CD4-positive, alpha-beta T cell treated with Interleukin-4 for 4 hours (primary cell): ENCODE data around the gene PEPD.

ENCODE experiments used
- DNase-seq: peaks from one replicate; pipeline ENCODE4 v3.0.0-alpha.2; 2020

Gene PEPD

DNA sequence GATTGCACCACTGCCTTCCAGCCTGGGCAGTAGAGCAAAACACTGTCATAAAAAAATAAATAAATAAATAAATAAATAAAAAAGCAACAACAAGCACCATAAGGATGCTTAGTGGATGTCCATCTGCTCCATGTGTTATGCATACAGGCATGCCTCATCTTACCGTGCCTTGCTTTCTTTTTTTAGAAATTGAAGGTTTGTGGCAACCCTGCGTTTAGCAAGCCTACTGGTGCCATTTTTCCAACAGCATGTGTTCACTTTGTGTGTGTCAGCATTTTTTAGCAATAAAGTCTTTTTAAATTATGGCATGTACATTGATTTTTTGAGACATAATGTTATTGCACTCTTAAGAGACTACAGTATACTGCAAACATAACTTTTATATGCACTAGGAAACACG, 68.3 kb downstream of the PEPD start:
- no peak for DNase-seq

- no peak for DNase-seq
These were observed 70.9 kb downstream of the PEPD start for GRCh38 chr19:33450689-33451088.

DNA sequence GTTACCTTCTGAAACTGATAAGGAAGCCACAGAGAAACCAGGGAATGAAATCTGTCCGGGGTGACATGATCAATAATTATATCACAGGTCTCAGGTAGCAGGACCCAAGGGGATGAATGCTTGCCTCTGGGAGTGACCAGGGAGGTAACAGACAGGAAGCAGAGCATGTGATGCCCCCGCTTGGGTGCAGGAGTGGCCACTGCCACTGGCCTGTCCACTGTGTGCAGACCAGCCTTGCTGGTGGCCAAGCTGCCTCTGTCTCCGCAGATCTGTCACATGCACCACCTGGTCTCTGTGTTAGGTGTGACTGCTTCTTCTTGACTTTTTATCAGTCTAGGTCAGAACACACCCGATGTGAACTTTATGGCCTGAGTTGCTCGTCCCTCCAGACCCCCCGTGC, 71.8 kb downstream of the PEPD start:
- no peak for DNase-seq

GRCh38 chr19:33448159-33448516, 73.5 kb downstream of the PEPD start:
- DNase-seq = no peak

DNA sequence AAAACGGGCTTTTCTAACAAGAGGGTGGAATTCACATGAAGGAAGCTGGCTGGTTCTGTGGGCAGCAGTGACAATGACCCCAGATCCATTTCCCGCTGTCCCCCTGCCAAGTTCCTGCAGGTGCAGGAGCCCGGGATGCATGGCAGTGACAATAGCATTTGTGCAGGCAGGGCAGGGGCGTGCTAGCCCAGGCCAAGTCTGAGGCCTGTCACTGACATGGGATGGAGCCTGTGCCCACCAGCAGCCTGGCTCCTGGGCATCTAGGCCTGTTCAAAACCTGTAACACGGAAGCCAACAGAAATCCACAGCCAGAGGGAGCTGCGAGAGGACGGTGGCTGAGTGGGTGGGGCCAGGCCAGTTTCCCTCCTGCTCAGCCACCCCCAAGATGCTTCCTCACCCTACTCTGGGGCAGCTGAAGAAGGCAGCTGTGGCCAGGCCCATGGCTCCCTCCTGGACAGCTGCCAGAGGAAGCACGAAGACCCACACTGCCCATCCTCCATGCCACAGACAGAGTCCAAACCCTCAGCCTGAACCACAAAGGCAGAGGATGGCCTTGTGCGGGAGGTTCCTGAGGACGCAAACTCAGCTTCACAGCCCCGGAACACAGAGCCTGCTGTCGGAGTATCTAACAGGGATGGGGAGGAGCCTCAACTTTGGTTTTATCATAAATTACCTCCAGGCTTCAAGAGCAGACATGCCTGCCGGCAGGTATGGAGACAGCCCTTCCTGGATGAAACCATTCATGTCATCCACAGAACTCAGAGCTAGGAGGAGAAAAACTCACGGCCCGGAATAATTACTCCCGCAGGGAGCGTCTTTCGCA, 74.0 kb downstream of the PEPD start:
- DNase-seq = no peak

DNA sequence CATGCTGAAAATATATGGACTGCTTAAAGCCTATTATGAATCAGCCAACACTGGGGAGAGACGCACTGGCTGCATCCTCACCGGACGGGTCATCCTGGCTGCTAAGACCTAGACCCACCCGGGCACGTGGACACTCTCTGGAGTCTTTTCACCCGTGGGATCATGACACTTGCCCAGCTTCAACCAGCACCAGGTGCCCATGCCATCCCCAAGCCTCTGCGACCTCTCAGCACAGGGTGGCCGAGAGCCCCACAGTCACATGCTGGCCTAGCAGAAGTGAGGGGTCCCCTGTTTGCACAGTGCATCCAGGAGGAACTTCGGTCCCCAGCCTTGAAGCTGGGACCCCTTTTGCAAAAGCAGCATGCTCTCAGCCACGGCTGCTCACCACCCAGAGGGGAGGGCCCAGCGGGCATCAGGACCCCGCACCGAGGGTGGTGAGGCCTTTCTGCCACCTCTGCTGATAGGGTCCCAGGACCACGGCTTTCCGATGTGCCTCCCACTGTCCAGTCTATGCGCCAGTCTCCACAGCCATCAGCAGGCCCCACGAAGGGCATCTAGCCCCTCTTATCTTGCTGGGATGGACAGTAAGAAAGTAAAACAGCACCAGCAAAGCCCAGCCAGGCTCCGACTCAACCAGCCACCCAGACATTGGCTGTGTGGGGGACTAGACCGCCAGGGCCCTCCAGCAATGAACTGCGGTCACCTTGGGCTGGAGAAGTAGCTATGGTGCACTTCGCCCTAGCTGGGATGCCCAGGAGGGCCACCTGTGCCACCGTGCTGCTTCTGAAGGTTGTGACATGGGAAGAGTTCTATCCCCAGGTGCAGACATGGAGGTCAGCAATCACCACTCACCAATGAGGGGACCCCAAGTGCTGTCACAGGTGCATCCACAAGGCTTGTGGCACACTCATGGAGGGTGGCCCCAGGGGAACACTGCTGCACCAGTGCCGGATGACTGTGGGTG, 75.0 kb downstream of the PEPD start:
- DNase-seq = no peak

DNA sequence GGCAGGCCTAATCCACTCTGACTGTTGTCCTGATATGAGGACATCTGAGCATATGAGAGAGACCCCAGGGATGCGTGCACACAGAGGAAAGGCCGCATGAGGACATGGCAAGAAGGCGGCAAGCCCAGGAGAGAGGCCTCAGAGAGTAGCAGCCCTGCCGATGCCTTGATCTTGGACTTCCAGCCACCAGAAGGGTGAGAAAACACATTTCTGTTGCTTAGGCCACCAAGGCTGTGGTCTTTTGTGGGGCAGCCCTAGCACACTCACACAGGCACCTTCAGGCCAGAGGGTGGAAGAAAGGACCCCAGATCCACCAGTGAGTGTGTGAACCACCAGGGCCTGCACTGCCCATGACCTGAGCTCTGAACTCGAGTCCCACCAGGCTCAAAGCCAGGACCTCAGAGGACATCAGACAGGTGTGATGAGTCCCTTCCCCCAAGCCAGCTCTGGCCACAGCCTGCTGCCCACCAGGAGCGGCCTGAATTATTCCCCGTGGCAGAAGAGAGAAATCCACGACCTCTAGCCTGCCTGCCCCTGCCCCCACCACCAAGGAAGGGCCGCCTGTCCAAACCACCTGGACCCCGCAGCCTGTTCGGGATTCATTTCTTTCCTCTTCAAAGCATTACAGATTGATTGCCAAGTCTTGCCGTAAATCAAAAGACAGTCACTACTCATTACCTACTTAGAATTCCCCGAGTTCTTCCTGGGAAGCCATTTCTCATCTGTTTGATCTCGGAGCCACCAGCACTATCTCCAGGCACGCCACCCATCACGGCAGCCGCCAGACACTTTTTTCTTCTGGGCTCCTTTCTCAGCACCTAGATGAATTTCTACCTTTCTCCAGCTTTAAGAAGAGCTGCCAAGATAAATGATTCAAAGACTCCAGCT, 75.9 kb downstream of the PEPD start:
- DNase-seq = no peak

- no peak for DNase-seq
These were observed 76.8 kb downstream of the PEPD start for GRCh38 chr19:33444562-33445441.

DNA sequence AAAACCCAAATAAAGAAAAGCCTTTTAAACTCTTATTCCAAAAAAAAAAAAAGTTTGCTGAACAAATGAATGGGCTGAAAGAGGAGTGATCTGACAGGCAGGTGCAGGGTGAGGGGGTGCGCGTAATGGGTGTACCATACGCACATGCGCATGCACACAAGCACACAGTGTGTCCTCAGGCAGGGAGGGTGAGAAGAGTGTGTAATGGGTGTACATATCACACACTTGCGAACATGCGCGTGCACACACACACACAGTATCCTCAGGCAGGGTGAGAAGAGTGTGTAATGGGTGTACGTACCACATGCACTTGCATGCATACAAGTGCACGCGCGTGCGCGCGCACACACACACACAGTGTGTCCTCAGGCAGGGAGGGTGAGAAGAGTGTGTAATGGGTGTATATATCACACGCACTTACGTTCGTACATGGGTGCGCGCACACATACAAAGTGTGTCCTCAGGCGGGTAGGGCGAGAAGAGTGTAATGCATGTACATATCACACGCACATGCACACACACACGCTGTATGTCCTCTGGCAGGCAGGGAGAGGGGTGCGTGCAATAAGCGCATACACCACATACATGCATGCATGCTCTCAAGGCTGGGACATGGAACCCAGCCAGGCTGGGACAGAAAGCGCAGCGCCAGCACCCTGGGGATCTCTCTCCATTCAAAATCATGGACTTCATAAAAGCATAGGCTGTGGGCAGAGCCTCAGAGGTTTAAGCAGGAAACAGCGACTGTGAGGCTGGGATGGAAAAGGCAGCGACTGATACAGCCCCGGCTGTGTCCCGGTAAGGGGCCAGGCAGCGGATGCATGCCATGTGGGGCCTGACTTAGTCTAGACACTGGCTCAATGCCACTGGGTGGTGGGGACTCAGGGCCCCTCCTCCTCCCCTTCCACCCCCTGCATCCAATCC, 77.7 kb downstream of the PEPD start:
- no peak for DNase-seq

GRCh38 chr19:33442706-33443105, 78.9 kb downstream of the PEPD start:
- no peak for DNase-seq

- no peak for DNase-seq
These were observed 79.8 kb downstream of the PEPD start for GRCh38 chr19:33441828-33442227.

DNA sequence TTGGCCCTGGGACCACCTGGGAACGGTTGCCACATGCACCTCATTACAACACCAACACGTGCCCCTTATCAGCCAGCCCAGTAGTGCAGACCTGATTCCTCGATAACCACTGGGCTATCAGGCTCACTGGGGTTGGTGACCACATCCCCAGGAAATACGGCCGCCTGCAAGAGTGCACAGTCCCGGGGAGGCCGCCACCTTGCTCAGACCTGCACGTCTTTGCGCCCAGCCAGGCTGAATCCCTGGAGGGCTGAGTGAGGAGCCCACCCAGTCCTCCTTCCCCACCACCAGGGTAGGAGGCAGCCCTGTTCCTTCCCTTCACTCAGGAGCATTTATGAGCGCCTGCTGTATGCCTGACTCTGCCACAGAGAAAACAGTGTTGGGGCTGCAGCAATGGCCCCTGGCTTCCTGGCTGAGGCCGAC, 80.3 kb downstream of the PEPD start:
- no peak for DNase-seq

DNA sequence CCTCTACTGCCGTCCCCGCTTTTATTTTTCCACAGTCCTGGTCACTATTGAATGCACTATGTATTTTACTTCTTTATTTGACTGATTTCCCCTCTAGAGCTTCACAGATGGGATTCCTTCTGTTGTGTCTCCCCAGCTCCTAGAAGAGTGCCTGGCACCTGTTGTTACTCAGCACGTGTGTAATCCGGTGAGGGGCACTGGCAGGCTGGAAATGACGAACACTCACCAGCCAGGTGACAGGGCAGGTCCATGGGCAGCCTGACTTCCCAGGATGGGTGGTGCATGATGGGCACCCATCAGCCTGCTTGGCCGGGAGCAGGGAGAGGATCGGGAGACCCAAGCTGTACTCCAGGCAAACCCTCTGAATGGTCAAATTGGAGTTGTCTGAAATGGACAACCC, 80.9 kb downstream of the PEPD start:
- no peak for DNase-seq

DNA sequence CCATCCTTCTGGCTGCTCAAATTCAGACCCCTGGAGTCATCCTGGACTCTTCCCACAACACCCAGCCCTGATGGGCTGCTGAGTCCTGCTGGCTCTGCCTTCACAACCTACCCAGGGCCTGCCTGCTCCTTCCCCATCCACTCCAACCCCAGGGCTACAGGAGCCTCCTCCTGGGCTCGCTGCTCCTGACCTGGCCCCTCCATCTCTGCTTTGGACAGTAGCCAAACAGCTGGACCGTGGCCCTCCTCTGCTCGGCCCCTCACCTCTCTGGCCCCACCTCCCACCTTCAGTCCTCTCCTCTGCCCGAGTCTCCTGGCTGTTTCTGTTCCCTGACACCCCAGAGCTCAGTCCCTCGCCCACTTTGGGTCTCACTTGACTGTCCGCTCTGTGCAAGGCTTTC, 81.3 kb downstream of the PEPD start:
- DNase-seq = no peak

DNA sequence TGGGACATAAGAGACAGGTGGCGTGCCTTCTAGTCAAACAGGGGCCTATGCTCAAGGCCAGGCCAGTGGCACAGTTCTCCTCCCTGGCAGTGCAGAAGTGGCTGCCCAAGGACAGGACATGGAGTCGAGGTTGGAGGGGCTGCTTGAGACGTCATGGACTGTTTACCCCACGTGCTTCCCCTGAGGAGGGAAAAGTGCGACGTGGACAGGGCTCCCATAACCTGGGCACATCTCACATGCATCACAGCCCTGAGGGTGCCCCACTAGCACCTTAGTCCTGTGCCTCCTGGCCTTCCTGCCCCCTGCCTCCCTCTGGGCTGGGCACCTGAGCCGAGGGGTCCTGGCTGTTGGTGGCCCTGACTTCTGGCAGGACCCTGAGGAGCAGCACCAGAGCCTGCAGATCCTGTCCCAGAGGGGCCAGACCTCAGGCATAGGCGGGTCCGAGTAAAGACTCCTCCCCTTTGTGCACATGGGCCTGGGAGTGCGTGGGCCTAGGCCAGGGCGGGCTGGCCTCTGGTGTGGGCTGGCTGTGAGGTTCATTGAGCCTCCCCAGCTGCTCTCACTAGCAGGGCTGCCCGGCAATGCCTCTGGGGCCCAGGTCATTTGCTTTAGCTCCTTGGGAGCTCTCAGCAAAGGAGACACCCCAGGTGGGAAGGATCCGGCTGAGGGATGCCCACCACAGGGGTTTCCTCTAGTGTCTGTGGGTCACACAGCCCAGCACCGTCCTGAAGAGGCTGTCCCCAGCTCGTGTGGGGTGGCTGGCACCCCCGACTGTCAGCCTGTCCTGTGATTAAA, 82.4 kb downstream of the PEPD start:
- no peak for DNase-seq

GRCh38 chr19:33437821-33438671, 83.5 kb downstream of the PEPD start:
- DNase-seq = no peak

DNA sequence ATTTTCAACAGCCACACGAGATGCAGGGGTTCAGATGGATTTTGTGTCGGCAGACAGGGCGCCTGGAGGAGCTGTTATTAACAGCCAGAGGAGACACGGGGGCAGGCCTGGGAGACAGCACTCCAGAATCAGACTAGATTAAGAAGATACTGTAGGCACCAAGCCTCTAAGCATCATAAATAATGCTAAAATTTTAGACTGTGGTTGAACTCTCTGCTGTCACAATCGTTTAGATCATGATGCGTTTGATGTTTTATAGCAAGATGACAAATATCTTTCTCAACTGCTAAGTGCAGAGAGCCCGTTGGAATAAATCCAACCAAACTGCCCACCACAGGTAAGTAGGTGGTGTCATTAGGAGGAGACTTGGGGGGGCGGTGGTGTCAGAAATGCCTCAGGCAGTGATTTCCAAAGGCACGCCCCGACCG, 84.2 kb downstream of the PEPD start:
- no peak for DNase-seq

- DNase-seq = no peak
These were observed 84.9 kb downstream of the PEPD start for GRCh38 chr19:33436360-33437345.
